HL-60/S4 (cell line): ENCODE measurements around the gene SPIN1.

ENCODE experiments used
- in situ Hi-C: fragments of 300-500 bp; cut with MboI; formaldehyde crosslinking; loops from 2 replicates; pipeline ENCODE4 v1.14.3; 2022; ENCODE audit warnings: low sequenced_read_pairs

SPIN1 gene

GRCh38 chr9:88387552-88388202 is 567 bp upstream of the SPIN1 start:
- in situ Hi-C loops, result no loop called here

GRCh38 chr9:88388886-88389605 is 802 bp downstream of the SPIN1 start:
- in situ Hi-C loops, result no loop called here

DNA sequence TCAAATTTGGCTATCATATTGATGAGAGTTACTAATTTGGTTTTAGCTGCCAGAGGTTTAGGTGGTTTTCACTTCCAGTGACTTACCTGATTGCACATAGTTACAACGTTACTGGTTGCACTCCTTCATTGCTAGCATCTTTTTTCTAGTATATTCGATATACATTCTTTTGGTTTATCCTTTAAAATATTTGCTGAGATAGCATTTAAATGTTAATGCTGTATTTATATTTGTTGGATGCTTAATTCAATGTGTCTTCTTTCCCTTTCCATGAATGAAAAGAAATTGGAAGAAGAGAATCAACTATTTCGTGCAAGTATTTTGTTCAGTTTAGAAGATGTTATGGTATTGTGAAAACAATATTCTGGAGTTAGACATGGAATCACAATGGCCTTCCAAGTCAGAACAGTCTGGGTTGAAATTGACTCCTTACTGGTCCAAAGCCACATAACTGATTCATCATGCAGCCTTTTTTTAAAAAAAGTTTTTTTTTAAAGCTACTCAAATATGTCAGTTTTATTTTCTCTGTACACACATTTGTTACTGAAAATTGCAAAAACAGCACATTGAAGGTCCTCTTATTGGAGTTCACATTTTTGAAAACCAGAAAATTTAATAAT is 2.2 kb downstream of the SPIN1 start:
- in situ Hi-C loops, result no loop called here

- in situ Hi-C loops, result no loop called here
Observed at GRCh38 chr9:88391236-88391635, 3.0 kb downstream of the SPIN1 start.

- in situ Hi-C loops, result no loop called here
Observed at GRCh38 chr9:88391921-88392320, 3.7 kb downstream of the SPIN1 start.

DNA sequence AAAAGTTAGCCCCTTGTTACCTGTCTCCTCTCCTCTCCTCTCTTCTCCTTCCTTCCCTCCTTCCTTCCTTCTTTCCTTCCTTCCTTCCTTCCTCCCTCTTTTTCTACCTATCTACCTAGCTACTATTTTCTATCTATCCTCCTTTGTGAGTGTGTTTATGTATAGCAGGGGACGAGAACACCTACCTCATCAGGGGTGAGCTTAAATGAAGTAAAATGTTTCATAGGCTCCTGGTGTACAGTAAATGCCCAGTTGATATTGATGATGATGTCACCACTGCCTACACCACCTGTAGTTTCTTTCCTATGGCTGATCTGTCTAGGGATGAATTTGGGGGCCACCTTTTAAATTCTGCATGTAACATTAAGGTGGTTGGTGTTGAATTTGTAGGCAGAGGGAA is 4.3 kb downstream of the SPIN1 start:
- in situ Hi-C loops, result no loop called here

DNA sequence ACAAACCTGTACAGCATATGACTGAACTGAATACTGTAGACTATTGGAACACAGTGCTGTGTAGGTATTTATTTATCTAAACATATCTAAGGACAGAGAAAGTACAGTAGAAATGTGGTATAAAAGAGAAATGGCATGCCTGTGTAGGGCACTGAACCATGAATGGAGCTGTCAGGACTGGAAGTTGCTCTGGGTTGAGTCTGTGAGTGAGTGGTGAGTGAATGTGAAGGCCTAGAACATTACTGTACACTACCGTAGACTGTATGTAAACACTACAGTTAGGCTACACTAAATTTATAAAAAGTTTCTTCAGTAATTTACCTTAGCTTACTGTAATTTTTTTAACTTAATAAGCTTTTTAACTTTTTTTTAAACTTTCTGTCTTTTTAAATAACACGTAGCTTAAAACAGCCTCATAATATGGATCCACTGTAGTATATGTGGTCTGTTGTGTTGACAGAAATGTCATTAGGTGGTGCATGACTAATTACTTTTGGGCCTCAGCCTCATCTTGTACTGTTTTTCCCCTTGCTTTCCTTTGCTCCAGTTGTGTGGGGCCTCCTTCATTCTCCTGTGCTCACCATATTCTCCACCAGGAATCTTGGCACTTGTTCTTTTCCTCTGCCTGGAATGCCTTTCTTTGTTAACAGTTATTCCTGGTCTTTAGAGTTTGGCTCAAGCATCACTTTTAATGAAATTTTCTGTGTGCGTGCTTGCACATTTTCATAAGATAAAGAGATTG is 8.8 kb downstream of the SPIN1 start:
- in situ Hi-C loops, result no loop called here

DNA sequence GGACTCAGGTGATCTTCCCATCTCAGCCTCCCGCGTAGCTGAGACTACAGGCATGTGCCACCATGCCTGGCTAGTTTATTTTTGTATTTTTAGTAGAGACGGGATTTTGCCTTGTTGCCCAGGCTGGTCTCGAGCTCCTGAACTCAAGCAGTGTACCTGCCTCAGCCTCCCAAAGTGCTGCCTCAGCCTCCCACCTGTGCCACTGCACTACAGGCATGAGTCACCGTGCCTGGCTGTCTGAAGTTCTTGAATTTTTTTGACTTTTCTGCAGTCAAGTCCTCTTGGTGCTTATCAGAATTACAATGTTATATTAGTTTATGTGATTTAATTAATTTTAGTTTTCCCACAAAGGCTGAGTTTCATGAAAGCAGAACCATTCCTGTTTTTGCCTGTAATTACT is 9.8 kb downstream of the SPIN1 start:
- in situ Hi-C loops, result no loop called here

DNA sequence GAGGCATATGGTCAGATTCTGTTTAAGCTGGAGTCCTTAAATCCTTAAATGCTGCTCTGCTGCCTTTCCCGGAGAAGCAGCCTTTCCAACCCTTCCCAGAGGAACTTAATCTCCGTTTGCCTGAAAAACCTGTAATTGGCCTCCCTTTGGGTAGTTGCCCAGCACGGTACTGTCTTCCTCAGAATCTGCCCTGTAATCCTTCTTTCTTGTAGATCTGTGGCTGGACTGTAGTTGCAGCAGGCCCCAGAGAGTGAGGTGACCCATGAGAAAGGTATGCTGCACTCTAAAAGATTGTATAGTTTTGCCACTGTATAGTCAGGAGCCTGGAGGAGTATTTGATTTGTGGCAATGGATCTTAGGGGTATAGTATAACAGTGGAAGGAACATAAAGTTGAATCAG is 11.7 kb downstream of the SPIN1 start:
- in situ Hi-C loops, result no loop called here

DNA sequence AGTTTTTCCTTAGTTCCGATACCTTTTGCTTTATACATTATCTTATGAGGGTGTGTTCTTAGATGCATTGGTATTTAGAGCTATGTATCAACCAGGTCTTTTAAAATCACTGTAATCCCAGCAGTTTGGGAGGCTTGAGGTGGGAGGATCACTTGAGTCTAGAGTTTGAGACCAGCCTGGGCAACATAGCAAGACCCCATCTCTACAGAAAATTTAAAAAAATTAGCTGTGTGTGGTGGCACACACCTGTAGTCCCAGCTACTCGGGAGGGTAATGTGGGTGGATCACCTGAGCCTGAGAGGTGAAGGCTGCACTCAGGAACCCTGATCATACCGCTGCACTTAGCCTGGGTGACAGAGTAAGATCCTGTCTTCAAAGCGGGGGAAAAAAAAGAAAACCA is 15.1 kb downstream of the SPIN1 start:
- in situ Hi-C loops, result no loop called here

DNA sequence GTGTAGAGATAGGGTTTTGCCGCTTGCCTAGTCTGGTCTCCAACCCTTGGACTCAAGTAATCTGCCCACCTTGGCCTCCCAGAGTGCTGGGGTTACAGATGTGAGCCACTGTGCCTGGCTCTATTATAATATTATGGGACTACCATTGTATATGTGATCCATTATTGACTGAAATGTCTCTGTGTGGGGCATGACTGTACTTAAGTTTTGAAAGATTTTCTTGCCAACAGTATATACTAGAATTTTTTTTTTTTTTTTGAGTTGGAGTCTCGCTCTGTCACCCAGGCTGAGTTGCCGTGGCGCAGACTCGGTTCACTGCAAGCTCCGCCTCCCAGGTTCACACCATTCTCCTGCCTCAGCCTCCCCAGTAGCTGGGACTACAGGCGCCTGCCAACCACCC is 17.8 kb downstream of the SPIN1 start:
- in situ Hi-C loops, result no loop called here

GRCh38 chr9:88411471-88411870 is 23.2 kb downstream of the SPIN1 start:
- in situ Hi-C loops, result no loop called here

DNA sequence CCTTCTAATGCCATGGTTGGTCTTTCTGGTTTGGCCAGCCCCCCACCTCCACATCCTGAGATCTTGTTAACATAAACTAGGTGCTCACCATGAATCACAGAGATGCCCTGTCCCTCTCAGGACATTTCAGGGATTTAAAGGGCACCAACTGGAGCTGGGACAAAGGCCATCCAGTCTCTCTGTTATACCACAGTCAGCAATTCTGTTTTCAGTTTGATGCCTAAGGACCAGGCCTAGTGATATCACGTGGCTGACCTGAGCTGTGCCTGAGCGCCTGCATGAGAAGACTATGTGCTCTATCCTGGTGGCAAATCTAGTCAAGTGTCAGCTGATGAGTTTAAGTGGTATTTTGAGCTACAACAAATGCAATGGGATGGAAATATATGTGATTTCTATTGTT is 26.1 kb downstream of the SPIN1 start:
- in situ Hi-C loops, result no loop called here

DNA sequence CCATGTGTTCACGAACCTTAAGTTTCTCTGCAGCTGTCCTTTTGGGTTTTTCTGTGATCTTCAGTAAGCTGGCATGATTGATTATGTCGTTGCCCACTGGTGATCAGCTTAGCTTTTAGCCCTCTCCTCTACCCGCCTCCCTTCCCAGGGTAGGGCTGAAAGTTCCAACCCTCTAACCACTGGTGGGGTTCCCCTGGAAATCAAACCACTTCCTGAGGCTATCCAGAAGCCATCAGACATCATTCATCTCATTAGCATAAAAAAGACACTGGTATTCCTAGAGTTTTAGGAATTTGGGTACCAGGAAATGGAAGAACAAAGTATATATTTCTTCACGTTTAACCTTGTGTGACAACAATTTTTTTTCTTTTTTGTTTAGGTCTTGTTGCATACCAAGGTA is 29.8 kb downstream of the SPIN1 start:
- in situ Hi-C loops, result no loop called here

GRCh38 chr9:88418715-88419540 is 30.7 kb downstream of the SPIN1 start:
- in situ Hi-C loops, result no loop called here

- in situ Hi-C loops, result no loop called here
Observed at GRCh38 chr9:88420227-88420626, 32.0 kb downstream of the SPIN1 start.

- in situ Hi-C loops, result no loop called here
Observed at GRCh38 chr9:88421348-88421747, 33.1 kb downstream of the SPIN1 start.

GRCh38 chr9:88425538-88425950 is 37.3 kb downstream of the SPIN1 start:
- in situ Hi-C loops, result no loop called here

- in situ Hi-C loops, result no loop called here
Observed at GRCh38 chr9:88426651-88427050, 38.4 kb downstream of the SPIN1 start.

DNA sequence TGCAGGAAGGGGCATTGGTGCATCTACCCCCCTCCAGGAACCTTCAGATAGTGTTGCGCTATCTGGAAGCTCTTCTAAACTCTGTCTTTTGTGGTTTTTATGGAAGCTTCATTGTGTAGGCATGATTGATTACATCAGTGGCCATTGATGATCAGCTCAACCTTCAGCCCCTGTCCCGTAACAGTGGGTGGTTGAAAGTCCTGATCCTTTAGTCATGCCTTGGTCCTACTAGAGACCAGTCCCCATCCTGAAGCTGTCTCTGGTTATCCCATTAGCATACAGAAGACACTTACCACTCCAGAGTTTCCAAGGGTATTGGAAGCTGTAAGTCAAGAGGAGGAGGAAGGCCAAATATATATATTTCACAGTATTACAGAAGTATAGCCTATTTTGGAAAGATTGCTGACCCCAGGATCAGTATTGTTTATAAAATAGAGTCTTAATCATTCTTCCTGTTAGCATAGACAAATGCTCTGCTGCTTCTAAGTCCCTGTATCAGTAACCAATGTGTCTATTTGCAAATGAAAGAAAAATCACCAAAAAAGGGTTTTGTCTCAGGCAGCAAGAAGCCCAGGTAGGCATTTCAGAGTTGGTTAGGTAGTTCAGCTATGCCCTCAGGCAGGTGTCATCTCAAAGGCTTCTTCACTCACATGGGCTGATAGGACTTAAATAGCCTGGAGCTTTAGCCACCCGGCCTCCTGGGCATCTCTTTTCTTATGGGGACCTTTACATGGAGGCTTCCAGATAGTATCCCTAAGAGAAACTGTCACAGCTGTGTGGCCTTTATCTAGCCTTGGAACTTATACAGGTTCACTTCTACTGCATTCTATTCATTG is 41.6 kb downstream of the SPIN1 start:
- in situ Hi-C loops, result no loop called here
